Measurements from ENCODE around the gene GPATCH2L. TPM values are rescaled to one million over a fixed set of nuclear protein-coding genes. Genes with fewer than 3 reads are reported as not detected.
A peak's percentile ranks its signal among the peaks of the same experiment; 100 is the strongest.

Gene GPATCH2L
- total RNA-seq (52.9 and 60.5 TPM in 2 replicates), polyA plus RNA-seq (16.1 and 21.4 TPM in 2 replicates)

- WGBS (ENCODE audit: low lambda C conversion rate, missing lambda C conversion rate) = 6% methylated on average over 21 of the region's 43 CpGs
- no peaks in the 10 kb centered on the region for H3K36me3 ChIP-seq (replicated peaks; ENCODE audit: insufficient read depth, low read depth)
- peak; percentile 96 for DNase-seq (ENCODE audit: low spot score)
- no peak for TF ChIP-seq CTCF (IDR thresholded peaks at IDR 0.05; ENCODE audit: poor library complexity)
- TF ChIP-seq EZH2phosphoT487 (IDR thresholded peaks at IDR 0.05; ENCODE audit: low read depth, severe bottlenecking, unreplicated experiment) = no peak
- no peak for TF ChIP-seq EZH2 (IDR thresholded peaks at IDR 0.05; ENCODE audit: borderline replicate concordance)
- peak within 1 kb of the TSS; percentile 59 for H3K4me3 ChIP-seq
- H3K4me1 ChIP-seq (ENCODE audit: insufficient read depth) = peaks cover 24% of the 10 kb centered on the region
- no peaks in the 10 kb centered on the region for H3K9me3 ChIP-seq (ENCODE audit: low read depth)
- peak within 1 kb of the TSS; percentile 72 for H2AFZ ChIP-seq
- peaks cover 14% of the 10 kb centered on the region for H3K27me3 ChIP-seq
- no peaks in the 10 kb centered on the region for H3K9me2 ChIP-seq (replicated peaks; ENCODE audit: insufficient read depth)
- H3K27ac ChIP-seq = peak within 1 kb of the TSS; percentile 87
- H3K79me2 ChIP-seq = peaks cover 42% of the 10 kb centered on the region
- H4K20me1 ChIP-seq (ENCODE audit: insufficient read depth, poor library complexity, severe bottlenecking) = peaks cover 43% of the 10 kb centered on the region
- peak within 1 kb of the TSS; percentile 81 for H3K4me2 ChIP-seq
Measured at GRCh38 chr14:76151398-76152332, at the start of gene GPATCH2L. GPATCH2L (plus strand) TSS chr14:76151922; CDS start chr14:76154364, 2,442 bp downstream.

GRCh38 chr14:76104802-76105355, 46.8 kb upstream of the GPATCH2L start:
- Histone ChIP-seq H3K4me1 (ENCODE audit: insufficient read depth) (no peaks in the 10 kb centered on the region), H3K4me2 (no peak overlapping the region), H3K36me3 (replicated peaks; ENCODE audit: insufficient read depth, low read depth) (no peaks in the 10 kb centered on the region), H4K20me1 (ENCODE audit: insufficient read depth, poor library complexity, severe bottlenecking) (no peaks in the 10 kb centered on the region), H2AFZ (no peak overlapping the region), H3K9me3 (ENCODE audit: low read depth) (no peaks in the 10 kb centered on the region), H3K79me2 (no peaks in the 10 kb centered on the region), H3K4me3 (no peak overlapping the region), H3K27me3 (no peaks in the 10 kb centered on the region), H3K27ac (no peak overlapping the region), H3K9me2 (replicated peaks; ENCODE audit: insufficient read depth) (no peaks in the 10 kb centered on the region)
- 85% methylated on average over 8 of the region's 8 CpGs for WGBS (ENCODE audit: low lambda C conversion rate, missing lambda C conversion rate)
- TF ChIP-seq CTCF (IDR thresholded peaks at IDR 0.05; ENCODE audit: poor library complexity) (no peak), EZH2phosphoT487 (IDR thresholded peaks at IDR 0.05; ENCODE audit: low read depth, severe bottlenecking, unreplicated experiment) (no peak), EZH2 (IDR thresholded peaks at IDR 0.05; ENCODE audit: borderline replicate concordance) (no peak)
- no peak for DNase-seq (ENCODE audit: low spot score)

GRCh38 chr14:76106188-76106587, 45.5 kb upstream of the GPATCH2L start:
- no peaks in the 10 kb centered on the region for H3K9me3 ChIP-seq (ENCODE audit: low read depth)
- TF ChIP-seq EZH2phosphoT487 (IDR thresholded peaks at IDR 0.05; ENCODE audit: low read depth, severe bottlenecking, unreplicated experiment) = no peak
- TF ChIP-seq CTCF (IDR thresholded peaks at IDR 0.05; ENCODE audit: poor library complexity) = no peak
- 95% methylated on average over 2 of the region's 2 CpGs for WGBS (ENCODE audit: low lambda C conversion rate, missing lambda C conversion rate)
- H2AFZ ChIP-seq = no peak overlapping the region
- no peak for DNase-seq (ENCODE audit: low spot score)
- H4K20me1 ChIP-seq (ENCODE audit: insufficient read depth, poor library complexity, severe bottlenecking) = no peaks in the 10 kb centered on the region
- no peaks in the 10 kb centered on the region for H3K79me2 ChIP-seq
- no peaks in the 10 kb centered on the region for H3K36me3 ChIP-seq (replicated peaks; ENCODE audit: insufficient read depth, low read depth)
- no peak overlapping the region for H3K4me3 ChIP-seq
- no peaks in the 10 kb centered on the region for H3K4me1 ChIP-seq (ENCODE audit: insufficient read depth)
- H3K4me2 ChIP-seq = no peak overlapping the region
- H3K9me2 ChIP-seq (replicated peaks; ENCODE audit: insufficient read depth) = no peaks in the 10 kb centered on the region
- no peaks in the 10 kb centered on the region for H3K27me3 ChIP-seq
- H3K27ac ChIP-seq = no peak overlapping the region

All from hepatocyte (in vitro differentiated cells).